Measurements from ENCODE around the gene C16orf86.

Gene C16orf86, protein sequence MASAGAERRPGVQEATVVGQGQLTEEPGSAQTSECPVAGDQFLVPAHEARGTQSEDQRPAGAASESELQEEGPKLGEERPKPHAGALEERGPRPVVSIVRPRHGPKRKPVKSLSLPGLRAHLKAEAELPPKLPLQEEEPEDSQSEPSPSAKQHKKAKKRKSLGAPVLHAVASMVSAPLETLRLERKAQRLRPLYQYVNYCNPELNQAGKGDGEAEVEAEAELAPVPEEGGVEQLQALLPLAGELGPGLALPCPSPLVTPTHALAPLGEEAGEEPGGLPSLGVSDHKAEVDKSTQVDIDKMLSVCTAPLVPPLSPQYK

GRCh38 chr16:67666559-67667452 lies at the start of gene C16orf86, which contains the start of gene ENKD1:
Gene C16orf86 (plus strand): TSS chr16:67666814. CDS start chr16:67666971, 157 bp downstream.
Gene ENKD1 (minus strand): TSS chr16:67666750. CDS start chr16:67666442, 308 bp downstream.
- DNase-seq: peak; percentile 32 to 66

DNA sequence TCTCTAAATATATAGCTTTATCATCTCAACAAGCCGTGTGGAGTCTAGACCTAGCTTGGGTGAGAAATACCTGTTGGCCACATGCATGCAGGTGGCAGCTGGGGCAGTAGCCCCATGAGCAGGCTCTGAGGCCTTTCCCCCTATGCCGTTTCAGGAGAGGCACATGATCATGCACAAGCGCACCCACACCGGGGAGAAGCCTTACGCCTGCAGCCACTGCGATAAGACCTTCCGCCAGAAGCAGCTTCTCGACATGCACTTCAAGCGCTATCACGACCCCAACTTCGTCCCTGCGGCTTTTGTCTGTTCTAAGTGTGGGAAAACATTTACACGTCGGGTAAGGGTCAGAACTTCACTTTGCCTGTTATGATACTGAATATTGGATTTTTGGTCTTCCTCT lies 38.4 kb upstream of the C16orf86 start:
- no peak for DNase-seq

GRCh38 chr16:67632415-67633172 lies 34.0 kb upstream of the C16orf86 start:
- DNase-seq: peak in 1 of 2 donors; percentile 26

DNA sequence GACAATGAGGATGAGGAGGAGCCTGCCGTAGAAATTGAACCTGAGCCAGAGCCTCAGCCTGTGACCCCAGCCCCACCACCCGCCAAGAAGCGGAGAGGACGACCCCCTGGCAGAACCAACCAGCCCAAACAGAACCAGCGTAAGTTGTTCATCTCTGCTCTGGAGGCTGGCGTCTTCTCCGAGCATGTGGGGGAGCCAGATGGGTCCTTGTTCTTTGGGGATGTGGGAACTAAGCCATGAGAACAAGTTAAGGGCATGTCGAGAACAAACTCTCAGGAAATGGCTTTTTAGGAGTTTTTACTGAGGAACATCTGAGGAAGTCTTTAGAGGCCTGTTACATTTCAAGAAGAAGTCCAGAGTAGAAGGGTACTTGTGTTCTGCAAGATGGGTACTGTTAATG lies 29.9 kb upstream of the C16orf86 start:
- DNase-seq: peak in 1 of 2 donors; percentile 50

GRCh38 chr16:67637625-67638024 lies 29.0 kb upstream of the C16orf86 start:
- DNase-seq: no peak

- peak; percentile 62 for DNase-seq
Measured at GRCh38 chr16:67641779-67642708, 24.6 kb upstream of the C16orf86 start.

DNA sequence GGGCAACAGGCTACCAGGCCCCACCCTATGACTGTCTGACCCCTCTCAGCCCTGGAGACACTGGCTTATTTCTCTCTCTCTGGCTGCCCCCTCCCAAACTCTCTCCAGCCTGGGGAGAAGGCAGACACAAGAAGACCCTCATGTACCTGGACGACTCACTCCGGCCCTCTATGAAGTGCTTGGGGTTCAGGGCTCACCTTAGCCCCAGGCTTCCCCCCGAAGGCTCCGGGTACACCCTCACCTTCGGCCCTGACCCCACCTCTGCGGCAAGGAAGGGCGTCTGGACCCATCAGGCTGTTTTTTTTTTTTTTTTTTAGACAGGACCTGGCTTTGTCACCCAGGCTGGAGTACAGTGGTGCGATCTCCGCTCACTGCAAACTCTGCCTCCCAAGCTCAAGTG lies 22.6 kb upstream of the C16orf86 start:
- DNase-seq: no peak

- no peak for DNase-seq
Measured at GRCh38 chr16:67645397-67646121, 21.1 kb upstream of the C16orf86 start.

GRCh38 chr16:67647111-67647651 lies 19.4 kb upstream of the C16orf86 start:
- no peak for DNase-seq

DNA sequence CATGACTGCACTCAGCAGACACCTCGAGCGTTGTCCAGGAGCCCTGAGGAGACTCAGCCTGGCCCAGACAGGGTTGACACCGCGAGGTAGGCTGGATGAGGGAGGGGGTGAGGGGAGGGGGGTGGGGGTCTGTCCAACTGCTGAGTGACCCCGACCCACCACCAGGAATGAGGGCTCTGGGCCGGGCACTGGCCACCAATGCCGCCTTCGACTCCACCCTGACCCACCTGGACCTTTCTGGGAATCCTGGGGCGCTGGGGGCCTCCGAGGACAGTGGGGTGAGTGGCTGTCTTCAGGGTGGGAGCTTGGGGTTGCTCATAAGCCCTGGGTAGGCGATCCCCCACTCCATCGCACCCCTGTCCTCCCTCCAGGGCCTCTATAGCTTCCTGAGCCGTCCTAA lies 18.9 kb upstream of the C16orf86 start:
- no peak for DNase-seq

DNA sequence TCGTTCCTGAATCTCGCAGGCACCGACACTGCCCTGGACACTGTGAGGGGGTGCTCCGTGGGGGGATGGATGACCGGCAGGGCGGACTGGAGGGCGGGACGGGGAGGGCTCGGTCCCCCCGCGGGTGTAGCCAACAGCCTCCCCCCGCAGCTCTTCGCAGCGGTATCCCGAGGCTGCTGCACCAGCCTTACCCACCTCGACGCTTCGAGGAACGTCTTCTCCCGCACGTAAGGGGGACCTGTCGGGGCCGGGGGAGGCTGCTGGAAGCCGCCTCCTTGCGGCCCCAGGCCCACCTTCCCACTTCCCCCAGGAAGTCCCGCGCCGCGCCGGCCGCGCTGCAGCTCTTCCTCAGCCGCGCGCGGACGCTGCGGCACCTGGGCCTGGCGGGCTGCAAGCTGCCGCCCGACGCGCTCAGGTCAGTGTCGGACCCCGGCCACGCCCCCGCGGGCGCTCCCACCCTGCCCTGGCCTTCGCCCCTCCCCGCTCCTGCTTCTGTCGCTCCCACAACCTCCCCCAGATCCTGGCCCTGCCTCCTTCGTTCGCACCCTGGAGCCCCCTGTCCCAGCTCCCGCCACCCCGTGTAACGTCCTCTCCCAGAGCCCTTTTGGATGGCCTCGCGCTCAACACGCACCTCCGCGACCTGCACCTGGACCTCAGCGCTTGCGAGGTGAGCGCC lies 18.4 kb upstream of the C16orf86 start:
- DNase-seq: no peak

DNA sequence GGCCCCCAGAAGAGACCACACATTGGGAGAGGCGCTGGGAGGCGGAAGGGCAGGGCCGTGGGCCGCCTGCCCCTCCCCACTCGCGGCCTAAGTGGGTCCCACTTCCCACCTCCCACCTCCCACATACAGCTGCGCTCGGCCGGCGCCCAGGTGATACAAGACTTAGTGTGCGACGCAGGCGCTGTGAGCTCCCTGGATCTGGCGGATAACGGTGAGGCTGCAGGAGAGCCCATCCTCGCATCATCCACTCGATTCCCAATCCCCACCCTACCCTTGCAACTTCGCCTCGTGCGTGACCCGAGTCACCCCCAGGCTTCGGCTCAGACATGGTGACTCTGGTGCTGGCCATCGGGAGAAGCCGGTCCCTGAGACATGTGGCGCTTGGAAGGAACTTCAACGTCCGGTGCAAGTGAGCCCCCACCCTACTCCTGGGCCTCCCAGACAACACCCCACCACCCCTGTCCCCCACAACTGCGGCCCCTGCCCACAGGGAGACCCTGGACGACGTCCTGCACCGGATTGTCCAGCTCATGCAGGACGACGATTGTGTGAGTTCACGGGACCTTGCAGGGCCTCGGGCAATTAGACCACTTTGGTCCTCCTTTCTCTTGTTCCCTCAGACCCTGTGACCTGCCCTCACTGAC lies 17.7 kb upstream of the C16orf86 start:
- no peak for DNase-seq

GRCh38 chr16:67649494-67649931 lies 17.1 kb upstream of the C16orf86 start:
- no peak for DNase-seq

DNA sequence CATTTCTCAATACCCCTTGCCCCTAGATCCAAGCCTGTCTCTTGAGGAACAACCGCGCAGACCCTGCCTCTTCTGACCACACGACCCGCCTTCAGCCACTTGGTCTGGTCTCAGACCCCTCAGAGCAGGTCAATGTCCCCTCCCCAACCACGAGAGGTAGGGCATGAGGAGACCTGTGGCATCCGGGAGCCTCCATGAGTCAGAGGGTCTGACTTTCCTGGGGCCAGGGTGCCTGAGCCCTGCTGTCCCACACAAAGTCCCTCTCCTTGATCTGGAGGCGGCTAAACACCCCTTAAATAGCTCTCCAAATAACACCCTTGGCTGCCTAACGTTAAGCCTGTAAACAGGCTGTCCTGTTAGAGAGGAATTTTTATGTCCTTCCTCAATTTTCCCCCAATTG lies 16.6 kb upstream of the C16orf86 start:
- DNase-seq: no peak

GRCh38 chr16:67651039-67651438 lies 15.6 kb upstream of the C16orf86 start:
- DNase-seq: no peak

- DNase-seq: no peak
Measured at GRCh38 chr16:67651847-67652246, 14.8 kb upstream of the C16orf86 start.

GRCh38 chr16:67652578-67653127 lies 14.0 kb upstream of the C16orf86 start:
- DNase-seq: no peak

GRCh38 chr16:67653128-67653788 lies 13.4 kb upstream of the C16orf86 start:
- DNase-seq: no peak
